Measurements from ENCODE around the gene HOXB13. TPM values are rescaled to one million over a fixed set of nuclear protein-coding genes. Genes with fewer than 3 reads are reported as not detected.

Gene HOXB13
- total RNA-seq, 4 donors from 2014 or later, result not detected

DNA sequence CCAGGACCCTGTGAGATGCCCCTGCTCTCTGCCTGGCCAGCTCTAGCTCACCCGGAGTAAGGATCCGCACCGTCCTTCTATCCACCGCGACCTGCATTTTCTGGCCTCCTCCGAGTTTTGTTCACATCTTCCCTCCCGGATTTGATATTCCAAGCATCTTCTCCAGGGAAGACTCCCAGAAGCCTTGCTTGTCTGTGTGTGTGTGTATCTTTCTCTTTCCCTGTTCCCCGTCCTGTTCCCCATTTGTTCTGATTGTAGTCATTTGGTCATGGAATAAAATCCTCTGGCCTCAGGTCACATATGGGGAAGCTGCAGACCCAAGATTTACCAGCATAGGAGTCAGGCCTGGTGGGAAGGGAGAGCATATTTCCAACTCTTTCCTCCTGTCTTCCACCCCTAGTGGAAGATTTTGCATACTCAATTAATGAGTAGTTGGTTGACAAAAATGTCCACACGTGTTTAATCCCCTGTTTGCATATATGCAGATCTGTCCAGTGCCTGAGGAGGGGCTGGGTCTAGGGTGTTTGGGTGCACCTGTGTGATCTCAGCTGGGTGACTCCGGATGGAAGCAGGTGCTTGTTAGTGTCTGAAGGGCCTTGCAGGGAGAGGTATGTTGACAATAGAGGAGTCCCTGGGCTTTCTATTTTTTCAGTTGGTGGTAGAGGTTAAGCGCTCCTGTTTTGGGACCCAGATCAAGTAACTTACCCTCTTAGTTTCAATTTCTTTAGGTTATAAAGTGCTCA lies 8.1 kb downstream of the HOXB13 start:
- H3K27ac ChIP-seq, result no peak overlapping the region
- H3K27me3 ChIP-seq, result peaks cover 46 to 98% of the 10 kb centered on the region in 2 donors
- no peak for DNase-seq

DNA sequence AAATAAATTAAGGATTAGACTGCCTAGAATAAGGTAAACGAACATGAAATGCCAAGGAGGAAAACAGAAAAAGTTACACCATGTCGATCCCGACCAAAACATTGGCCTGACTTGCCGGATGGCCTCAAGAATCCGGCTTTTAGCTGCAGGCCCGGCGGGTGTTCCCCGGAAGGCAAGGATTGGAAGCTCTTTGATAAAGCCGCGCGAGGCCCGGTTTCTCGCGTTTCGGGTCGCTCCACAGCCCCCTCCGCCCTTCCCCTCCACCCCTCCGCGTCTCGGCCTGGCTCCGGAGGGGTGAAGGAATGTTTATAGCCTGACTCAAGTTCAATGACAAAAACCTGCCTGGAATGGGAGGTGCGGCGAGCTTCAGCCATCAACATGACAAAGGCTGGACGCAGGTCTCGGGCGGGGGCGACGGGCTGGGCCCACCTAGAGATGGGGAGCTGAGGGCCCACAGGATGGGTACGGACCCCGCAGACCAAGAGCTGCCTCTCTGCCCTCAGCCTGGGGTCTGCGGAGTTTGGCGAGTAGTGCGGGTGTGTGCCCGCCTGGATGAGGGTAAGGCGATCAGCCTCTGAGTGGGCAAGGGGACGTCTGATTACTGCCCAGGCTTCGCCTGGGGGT lies 8.8 kb downstream of the HOXB13 start:
- Histone ChIP-seq H3K9me3 (no peaks in the 10 kb centered on the region), H3K4me1 (no peaks in the 10 kb centered on the region), H3K4me3 (no peak overlapping the region), H3K27ac (no peak overlapping the region), H3K27me3 (peaks cover 44 to 96% of the 10 kb centered on the region in 2 donors), H3K36me3 (no peaks in the 10 kb centered on the region)
- TF ChIP-seq CTCF (IDR thresholded peaks at IDR 0.05) (no peak), POLR2A (IDR thresholded peaks at IDR 0.05) (no peak)
- DNase-seq, result no peak
- intact Hi-C loops (cut with DNase I; ENCODE audit: low total_unique reads), result loop anchor here (5.0 kb wide), 1 partner anchor 163 kb away; no protein-coding TSS in a partner anchor

More for the DNA sequence above, 8.1 kb downstream of the HOXB13 start:
- no peaks in the 10 kb centered on the region for H3K4me1 ChIP-seq
- H3K36me3 ChIP-seq, result no peaks in the 10 kb centered on the region
- no peak for TF ChIP-seq POLR2A (IDR thresholded peaks at IDR 0.05)
- TF ChIP-seq CTCF (IDR thresholded peaks at IDR 0.05), result no peak
- H3K4me3 ChIP-seq, result no peak overlapping the region
- intact Hi-C loops (cut with DNase I; ENCODE audit: low total_unique reads), result loop anchor here (5.0 kb wide), 1 partner anchor 162 kb away; no protein-coding TSS in a partner anchor
- no peaks in the 10 kb centered on the region for H3K9me3 ChIP-seq

GRCh38 chr17:48718761-48719641 lies 9.5 kb downstream of the HOXB13 start:
- H3K27me3 ChIP-seq, result peaks cover 44 to 98% of the 10 kb centered on the region in 2 donors

DNA sequence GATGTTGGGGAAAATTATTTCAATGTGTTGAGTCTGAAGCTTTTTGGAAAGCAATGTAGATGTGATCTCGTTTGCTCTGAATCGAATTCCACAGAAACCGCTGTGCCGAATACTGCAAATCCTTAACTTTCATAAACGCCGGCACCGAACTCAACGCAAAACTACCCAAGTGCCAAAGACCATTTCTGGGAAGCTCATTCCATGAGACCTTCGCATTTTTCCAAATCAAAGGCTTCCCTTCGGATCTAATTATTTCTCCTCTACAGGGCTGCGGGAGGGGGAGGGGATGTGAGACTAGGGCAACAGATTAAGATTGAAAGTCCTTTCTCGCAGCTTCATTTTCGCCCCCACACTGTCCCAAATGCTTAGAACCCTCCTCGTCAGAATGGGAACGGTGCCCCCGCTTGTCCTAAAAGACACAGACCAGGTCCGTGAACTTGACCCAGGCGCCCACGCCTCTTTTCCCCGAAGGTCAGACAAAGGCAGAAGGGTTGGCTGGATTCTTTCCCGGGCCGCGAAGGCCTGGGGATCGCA lies 10.3 kb downstream of the HOXB13 start:
- DNase-seq, result no peak
- no peaks in the 10 kb centered on the region for H3K4me1 ChIP-seq
- no peak overlapping the region for H3K27ac ChIP-seq
- no peak overlapping the region for H3K4me3 ChIP-seq
- intact Hi-C loops (cut with DNase I; ENCODE audit: low total_unique reads), result no loop called here
- TF ChIP-seq POLR2A (IDR thresholded peaks at IDR 0.05), result no peak
- TF ChIP-seq CTCF (IDR thresholded peaks at IDR 0.05), result no peak
- no peaks in the 10 kb centered on the region for H3K9me3 ChIP-seq
- H3K36me3 ChIP-seq, result no peaks in the 10 kb centered on the region
- H3K27me3 ChIP-seq, result peaks cover 42 to 94% of the 10 kb centered on the region in 2 donors

More at GRCh38 chr17:48718761-48719641, 9.5 kb downstream of the HOXB13 start:
- H3K4me3 ChIP-seq, result no peak overlapping the region
- H3K9me3 ChIP-seq, result no peaks in the 10 kb centered on the region
- TF ChIP-seq POLR2A (IDR thresholded peaks at IDR 0.05) (no peak), CTCF (IDR thresholded peaks at IDR 0.05) (no peak)
- no peaks in the 10 kb centered on the region for H3K4me1 ChIP-seq
- intact Hi-C loops (cut with DNase I; ENCODE audit: low total_unique reads), result no loop called here
- no peaks in the 10 kb centered on the region for H3K36me3 ChIP-seq
- H3K27ac ChIP-seq, result no peak overlapping the region
- no peak for DNase-seq
